Stromal cell of bone marrow (primary cell): Measurements from ENCODE around the gene PWWP2A.
"Not testable (repeated sequence)": the region's sequence is repeated elsewhere in the genome, so short reads cannot be mapped to it uniquely, and the experiment has no call there.

Source experiments
- DNase-seq: peaks from one replicate; pipeline ENCODE4 v3.0.0-alpha.2; 2012; ENCODE audit warnings: low read depth

The PWWP2A gene

DNA sequence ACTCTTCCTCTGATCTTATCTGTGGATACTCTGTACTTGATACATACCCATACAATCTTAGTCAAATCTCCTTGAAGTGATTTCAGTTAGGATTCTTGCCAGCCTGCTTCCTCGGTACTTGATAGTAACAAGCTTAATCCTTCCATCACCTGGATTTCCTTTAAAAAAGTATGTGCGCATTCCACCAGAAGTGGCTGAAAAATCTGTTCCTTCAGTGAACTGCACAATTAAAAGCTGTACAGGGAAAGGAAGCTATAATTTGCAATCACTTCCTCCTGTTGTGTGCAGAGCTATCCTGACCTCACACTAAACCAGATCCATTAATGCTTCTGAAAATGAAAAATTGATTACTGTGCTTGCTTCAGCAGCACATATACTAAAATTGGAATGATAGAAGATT is 47.3 kb downstream of the PWWP2A start:
- no peak for DNase-seq

DNA sequence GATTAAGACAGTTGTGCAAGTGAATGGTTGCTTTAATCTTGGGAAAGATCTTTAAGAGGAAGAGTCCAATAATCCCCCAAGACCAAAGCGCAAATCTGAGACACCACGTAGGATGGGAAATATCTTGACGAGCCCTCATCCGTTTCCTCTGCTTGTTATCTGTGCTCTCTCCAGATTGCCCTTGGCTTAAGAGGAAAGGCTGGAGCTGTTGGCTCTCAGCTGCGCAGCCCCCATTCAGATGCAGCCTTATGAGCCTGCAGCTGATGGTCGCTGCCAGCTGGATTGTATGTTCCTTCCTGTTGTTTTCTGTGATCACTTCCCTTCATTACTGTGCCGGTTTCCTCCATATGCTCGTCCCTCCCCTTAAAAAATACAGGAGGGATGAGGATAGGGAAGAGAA is 47.7 kb downstream of the PWWP2A start:
- no peak for DNase-seq

DNA sequence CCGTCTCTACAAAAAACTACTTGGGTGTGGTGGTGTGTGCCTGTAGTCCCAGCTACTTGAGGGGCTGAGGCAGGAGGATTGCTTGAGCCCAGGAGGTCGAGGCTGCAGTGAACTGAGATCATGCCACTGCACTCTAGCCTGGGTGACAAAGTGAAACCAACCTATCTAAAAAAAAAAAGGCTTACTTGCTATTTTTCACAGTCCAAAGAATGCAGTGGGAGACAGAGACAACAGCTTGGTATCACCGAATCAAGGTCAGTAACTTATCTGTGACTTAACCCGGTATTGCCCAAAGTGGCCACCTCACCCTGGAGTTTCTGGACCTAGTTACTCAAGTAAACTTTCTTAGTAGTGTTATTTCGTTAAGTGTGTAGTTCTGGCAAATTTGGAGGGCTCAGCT is 50.1 kb downstream of the PWWP2A start:
- DNase-seq = not testable (repeated sequence)

DNA sequence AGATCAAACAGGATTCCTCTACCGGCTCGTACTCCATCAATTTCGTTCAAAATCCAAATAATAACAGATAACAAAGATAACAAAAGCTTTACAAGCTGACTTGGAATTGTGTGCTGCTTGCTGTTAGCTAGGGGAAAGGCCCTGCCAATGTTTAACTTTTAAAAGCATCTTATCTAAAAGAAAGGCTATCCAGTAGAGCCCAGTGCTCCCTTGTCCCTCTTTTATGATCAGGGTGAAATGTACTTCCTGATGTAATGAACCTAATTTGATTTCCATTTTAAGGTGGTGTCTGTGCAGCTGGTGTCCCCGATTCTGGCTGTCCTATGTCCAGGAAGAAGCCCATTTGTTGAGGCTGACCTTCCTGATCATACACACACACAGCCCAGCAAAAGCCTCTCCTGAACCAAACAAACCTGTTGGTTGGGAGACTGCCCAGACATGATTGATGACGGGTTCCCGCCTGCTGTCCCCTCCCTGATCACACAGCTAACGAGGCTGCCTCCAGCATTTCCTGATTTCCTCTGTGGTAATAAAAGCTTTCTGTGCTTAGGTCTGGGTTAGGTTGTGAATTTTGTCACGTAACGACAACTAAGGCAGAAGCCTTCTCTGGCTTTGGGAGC is 54.1 kb downstream of the PWWP2A start:
- DNase-seq = no peak

DNA sequence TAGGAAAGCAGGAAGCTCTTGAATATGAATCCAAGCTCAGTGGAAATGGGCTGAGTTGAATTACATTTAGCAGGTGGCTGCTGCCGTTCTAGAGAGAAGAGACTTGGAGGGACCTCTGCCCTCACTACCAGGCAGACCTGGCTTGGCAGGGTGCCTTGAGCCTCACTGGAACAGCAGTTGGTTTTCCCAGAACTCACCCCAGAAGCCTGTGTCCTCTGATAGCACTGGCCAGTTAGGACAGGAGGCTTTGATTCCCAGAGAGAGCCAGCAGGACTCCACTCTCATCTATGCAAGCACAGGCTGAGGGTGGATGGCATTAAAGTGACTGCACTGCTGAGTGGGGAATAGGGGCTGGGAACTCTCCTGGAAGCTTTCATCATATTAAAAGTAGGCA is 54.8 kb downstream of the PWWP2A start:
- DNase-seq = no peak

DNA sequence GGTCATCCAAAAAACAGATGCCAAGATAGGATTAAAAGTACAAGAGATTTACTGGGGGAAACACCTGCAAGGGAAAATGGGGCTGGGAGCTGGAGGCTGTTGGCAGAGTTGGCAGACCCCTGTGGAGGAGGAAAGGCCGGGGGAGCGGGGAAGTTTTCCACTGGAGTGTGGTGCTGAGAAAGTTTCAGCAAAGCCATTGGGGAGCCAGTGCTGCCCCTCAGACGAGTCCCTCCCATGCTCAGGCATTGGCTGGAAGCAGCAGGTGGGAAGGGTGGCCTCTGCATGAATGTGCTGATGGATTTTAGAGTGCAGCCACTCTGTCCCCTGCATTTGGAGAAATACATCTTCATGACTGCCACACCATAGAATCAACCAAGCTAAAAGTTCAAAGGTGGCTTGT is 57.5 kb downstream of the PWWP2A start:
- no peak for DNase-seq

DNA sequence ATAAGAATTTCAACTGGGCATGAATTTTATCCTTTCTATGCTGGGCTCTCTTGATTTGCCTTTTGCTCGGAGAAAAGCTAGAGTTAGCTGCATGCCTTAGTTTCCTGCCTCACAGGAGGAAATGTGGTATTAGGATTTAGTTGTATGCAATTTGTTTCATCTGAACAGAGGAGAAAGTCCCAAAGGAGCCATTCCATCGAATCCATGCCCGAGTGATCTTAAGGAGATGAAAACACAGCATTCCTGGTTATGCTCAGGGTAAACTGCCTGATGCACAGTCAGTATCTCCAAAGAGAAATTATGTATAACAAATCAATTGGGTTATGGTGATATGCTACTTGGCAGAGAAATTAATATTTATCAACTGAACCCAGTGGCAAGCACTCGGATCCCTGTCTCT is 59.2 kb downstream of the PWWP2A start:
- DNase-seq = no peak

DNA sequence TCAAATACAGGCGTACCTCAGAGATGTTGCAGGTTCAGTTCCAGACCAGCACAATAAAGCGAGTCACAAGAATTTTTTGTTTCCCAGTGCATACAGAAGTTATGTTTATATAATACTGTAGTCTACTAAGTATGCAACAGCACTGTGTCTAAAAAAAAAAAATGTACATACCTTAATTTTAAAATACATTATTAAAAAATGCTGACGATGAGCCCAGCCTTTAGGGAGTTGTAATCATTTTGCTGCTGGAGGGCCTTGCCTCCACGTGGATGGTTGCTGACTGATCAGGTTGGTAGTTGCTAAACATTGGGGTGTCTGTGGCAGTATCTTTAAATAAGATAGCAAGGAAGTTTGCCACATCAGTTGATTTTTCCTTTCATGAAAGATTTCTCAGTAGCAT is 62.0 kb downstream of the PWWP2A start:
- DNase-seq = no peak

DNA sequence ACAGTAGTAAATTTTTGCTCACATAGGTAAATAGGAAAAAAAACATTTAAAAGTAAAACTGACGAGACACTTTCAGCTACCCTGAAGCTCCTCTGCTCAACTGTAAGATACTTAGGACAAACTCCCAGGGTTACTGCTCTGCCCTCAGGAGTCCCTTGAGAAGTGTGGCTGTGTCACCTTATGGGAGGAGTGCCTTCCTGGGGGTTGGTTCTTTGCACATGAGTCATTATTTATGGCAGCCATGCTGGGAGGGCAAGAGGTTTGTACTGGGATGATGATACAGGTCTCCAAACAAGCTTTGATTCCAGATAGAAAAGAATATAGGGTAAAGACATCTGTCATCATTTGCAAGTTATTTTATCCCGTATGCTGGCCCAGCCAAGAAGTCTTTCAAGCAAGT is 64.4 kb downstream of the PWWP2A start:
- no peak for DNase-seq

DNA sequence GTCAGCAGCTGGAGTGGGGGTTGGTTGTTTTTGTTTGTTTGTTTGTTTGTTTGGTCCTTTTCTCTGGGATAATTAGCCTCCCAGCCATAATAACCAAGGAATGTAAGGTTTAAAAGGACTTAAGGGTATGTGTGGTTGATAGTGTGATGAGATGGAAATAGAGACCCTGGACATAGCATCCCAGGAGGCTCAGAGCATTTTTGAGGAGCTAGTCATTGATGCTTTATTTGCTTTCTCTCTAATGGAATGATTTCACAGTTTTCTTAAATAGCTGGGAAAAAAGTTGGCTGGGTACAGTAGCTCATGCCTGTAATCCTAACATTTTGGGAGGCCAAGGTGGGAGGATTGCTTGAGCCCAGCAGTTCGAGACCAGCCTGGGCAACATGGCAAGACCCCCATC is 65.2 kb downstream of the PWWP2A start:
- no peak for DNase-seq

DNA sequence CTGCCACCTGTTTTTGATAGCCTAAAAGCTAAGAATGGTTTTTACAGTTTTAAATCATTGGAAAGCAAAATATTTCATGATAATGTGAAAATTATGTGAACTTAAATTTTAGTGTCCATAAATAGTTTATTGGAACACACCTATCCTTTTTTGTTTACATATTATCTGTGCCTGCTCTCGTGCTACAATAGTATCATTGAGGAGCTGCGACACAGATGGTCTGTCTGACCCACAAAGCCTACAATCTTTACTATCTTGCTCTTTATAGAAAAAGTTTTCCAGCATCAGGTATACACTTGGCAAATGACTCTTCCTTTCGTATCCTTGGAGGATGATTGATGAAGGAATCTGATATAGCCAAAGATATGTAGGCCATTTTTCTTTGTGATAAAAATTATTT is 70.2 kb downstream of the PWWP2A start:
- DNase-seq = no peak

DNA sequence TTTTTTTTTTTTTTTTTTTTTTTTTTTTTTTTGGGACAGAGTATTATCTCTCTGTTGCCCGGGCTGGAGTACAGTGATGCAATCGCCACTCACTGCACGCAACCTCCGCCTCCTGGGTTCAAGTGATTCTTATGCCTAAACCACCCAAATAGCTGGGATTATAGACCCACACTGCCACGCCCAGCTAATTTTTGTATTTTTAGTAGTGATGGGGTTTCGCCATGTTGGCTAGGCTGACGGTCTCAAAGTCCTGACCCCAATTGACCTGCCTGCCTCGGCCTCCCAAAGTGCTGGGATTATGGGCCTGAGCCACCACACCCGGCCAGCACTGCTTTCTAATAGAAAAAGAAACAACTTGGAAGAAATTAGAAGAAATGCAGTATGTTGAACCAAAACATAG is 71.1 kb downstream of the PWWP2A start:
- no peak for DNase-seq

DNA sequence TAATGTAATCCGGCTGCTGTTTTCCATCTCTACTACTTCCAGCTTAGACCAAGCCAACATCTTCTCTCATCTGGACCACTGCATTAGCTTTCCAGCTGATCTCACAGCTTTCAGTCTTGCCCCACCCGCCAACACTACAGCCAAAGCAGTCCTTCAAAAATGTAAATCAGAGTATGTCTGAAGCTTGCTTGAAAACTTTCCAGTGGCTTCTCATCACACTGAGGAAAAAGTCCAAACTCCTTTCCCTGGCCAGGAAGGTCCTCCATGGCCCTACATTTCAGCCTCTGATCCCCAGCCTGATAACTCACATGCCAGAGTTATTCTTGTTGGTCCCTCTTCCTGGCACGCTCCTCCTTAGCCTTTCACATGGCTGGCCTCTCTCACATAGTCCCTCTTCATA is 71.8 kb downstream of the PWWP2A start:
- no peak for DNase-seq

DNA sequence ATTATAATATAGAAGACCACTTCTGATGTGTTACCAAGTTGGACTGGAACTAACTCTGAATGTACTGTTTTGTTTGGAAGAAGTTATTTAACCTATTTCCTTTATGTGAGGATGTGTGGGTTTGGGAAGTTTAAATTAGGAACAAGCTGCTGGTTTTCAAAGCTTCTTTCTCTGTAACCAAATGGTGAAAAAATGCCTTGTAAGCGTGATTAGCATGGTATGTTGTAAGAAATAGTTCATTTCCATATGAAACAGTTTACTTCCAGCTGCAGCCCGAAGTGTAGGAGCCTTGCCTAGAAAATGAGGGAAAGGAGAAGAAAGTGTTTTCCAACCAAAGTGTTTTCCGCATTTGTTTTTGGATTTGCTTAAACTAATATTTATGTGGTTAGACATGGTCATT is 74.3 kb downstream of the PWWP2A start:
- no peak for DNase-seq

DNA sequence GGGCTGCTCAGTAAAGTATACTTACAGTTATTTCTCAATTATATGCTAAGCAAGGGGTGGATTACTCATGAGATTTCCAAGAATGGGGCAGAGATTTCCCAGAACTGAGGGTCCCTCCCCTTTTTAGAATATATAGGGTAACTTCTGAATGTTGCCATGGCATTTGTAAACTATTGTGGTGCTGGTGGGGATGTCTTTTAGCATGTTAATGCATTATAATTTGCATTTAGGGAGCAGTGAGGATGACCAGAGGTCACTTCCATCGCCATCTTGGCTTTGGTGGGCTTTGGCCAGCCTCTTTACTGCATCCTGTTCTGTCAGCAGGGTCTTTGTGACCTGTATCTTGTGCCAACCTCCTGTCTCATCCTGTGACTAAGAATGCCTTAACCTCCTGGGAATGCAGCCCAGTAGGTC is 74.9 kb downstream of the PWWP2A start:
- DNase-seq = no peak

DNA sequence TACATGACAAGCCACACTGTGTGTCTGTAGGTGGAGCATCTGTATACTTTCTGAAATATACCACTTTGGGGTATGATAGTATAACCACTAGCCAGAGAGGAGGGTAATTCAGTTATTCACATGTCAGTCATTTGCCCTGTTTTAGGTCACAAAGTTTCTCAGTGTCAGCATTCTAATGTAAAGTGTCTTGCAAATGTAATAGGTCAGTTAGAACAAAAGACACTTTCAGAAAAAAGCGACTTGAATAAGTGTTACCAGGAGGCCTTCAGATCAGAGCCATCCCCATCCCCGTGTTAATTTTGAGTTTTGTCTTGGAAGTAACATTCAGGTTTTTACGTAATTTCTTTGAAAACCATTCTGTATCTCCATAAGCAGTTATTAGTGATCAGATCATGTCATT is 76.6 kb downstream of the PWWP2A start:
- DNase-seq = no peak
